GM21723 (cell line): ENCODE results near the gene BOD1L1.

ENCODE experiments used
- ATAC-seq: cut with Tn5 transposase; IDR thresholded peaks from one replicate; pipeline ENCODE4 v1.9.1; 2021; ENCODE audit warnings: mild to moderate bottlenecking, moderate library complexity; ENCODE audit not compliant: unreplicated experiment

BOD1L1 gene

GRCh38 chr4:13627606-13628311 is at the start of gene BOD1L1:
TSS of gene BOD1L1 (minus strand) at chr4:13627725. CDS start at chr4:13627587, 138 bp downstream.
- peak; percentile 93 for ATAC-seq

GRCh38 chr4:13674971-13675370 is 47.4 kb upstream of the BOD1L1 start:
- no peak for ATAC-seq

GRCh38 chr4:13673167-13673566 is 45.6 kb upstream of the BOD1L1 start:
- no peak for ATAC-seq

GRCh38 chr4:13670456-13671160 is 43.1 kb upstream of the BOD1L1 start:
- no peak for ATAC-seq

- no peak for ATAC-seq
These were observed 38.5 kb upstream of the BOD1L1 start for GRCh38 chr4:13665701-13666660.

GRCh38 chr4:13659341-13660070 is 32.0 kb upstream of the BOD1L1 start:
- ATAC-seq: no peak

- peak; percentile 38 for ATAC-seq
These were observed 29.3 kb upstream of the BOD1L1 start for GRCh38 chr4:13656569-13657405.

- ATAC-seq: peak; percentile 92
These were observed 26.8 kb upstream of the BOD1L1 start for GRCh38 chr4:13654162-13654797.

GRCh38 chr4:13653766-13654161 is 26.2 kb upstream of the BOD1L1 start:
- ATAC-seq: no peak

GRCh38 chr4:13647031-13647430 is 19.5 kb upstream of the BOD1L1 start:
- no peak for ATAC-seq

- ATAC-seq: no peak
These were observed 17.6 kb upstream of the BOD1L1 start for GRCh38 chr4:13645075-13645474.

GRCh38 chr4:13642170-13642950 is 14.8 kb upstream of the BOD1L1 start:
- ATAC-seq: no peak

- ATAC-seq: no peak
These were observed 13.6 kb upstream of the BOD1L1 start for GRCh38 chr4:13641084-13641483.

- ATAC-seq: no peak
These were observed 12.8 kb upstream of the BOD1L1 start for GRCh38 chr4:13640149-13640940.

- no peak for ATAC-seq
These were observed 7.8 kb upstream of the BOD1L1 start for GRCh38 chr4:13635286-13635799.

GRCh38 chr4:13633671-13634070 is 6.1 kb upstream of the BOD1L1 start:
- no peak for ATAC-seq

- ATAC-seq: peak; percentile 61
These were observed 333 bp downstream of the BOD1L1 start for GRCh38 chr4:13627178-13627605.
